NCI-H1694 (cell line): ENCODE data around the gene MMRN2.
"Not testable (repeated sequence)": the region's sequence is repeated elsewhere in the genome, so short reads cannot be mapped to it uniquely, and the experiment has no call there.

Experiments
- DNase-seq: peaks from one replicate; lab custom pipeline; 2025; lab: John Stamatoyannopoulos, UW

MMRN2 gene

GRCh38 chr10:86957471-86958115 is at the start of gene MMRN2:
Gene MMRN2 (minus strand): TSS chr10:86957615. CDS start chr10:86957541, 74 bp downstream.
- no peak for DNase-seq

DNA sequence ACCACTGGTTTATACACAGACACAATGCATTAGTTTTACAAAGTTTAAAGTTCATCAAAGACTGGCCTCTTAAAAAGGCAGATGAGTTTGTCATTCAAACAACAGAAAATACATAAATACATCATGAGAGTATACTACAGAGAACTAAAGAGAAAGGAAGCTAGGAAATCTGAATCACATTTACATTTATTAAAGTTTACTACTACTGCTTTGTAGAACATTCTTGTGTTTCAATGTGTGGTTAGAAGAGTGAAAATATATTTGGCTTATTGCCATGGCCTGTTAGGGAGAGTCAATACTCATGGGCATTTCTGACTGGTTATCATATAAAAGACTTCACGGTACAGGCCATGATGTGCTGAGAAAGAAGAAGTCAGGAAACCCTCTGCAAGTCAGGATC is 49.7 kb upstream of the MMRN2 start:
- DNase-seq = not testable (repeated sequence)

- DNase-seq = no peak
These were observed 43.1 kb upstream of the MMRN2 start for GRCh38 chr10:87000491-87000890.

- not testable (repeated sequence) for DNase-seq
These were observed 42.5 kb upstream of the MMRN2 start for GRCh38 chr10:86999802-87000403.

DNA sequence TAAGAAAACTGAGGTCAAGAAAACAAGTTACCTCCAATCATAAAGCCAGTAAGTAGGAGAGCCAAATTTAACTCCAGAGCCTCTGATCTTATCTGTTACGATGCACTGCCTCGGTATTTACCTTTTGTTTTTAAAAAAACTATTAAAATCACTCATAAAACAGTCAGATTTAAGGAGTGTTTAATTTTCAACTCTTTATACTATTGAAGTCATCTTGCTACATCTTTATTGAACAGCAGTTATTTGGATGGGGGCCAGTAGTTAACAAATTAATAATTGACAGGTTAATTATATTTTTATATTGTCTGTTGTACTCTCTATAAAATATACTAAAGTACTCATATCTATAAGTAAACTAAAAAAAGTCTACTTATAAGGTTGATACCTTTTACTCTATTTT is 35.5 kb upstream of the MMRN2 start:
- no peak for DNase-seq

DNA sequence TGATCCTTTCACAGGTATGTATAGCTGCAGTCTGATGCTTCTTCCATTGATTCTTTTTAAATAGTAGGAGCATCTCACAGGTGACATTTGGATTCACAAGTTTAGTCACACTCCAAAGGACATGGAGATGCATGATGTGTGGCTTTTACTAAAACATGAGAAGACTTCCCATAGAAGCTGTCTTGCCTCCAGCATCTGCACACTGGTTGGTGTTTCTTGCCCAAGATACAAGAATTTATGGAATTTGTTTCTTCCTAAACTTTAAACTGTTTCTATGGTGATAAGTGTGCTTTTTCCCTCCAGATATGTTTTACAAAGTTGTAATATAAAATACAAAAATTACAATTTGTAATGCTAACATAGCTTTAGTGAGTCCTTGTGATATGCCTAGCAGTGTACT is 35.0 kb upstream of the MMRN2 start:
- no peak for DNase-seq

DNA sequence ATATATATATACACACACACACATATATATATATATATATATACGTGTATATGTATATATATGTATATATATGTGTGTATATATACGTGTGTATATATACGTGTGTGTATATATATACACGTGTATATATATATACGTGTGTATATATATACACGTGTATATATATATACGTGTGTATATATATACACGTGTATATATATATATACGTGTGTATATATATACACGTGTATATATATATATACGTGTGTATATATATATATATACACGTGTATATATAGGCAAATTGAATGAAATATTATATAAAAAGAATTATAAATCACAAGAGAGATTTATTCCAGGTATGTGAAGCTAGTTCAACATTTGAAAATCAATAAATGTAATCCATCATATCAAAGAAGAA is 33.9 kb upstream of the MMRN2 start:
- not testable (repeated sequence) for DNase-seq

- no peak for DNase-seq
These were observed 31.1 kb upstream of the MMRN2 start for GRCh38 chr10:86988520-86988919.

- not testable (repeated sequence) for DNase-seq
These were observed 27.1 kb upstream of the MMRN2 start for GRCh38 chr10:86984498-86984897.

GRCh38 chr10:86981716-86982115 is 24.3 kb upstream of the MMRN2 start:
- no peak for DNase-seq

- not testable (repeated sequence) for DNase-seq
These were observed 23.6 kb upstream of the MMRN2 start for GRCh38 chr10:86981020-86981419.

GRCh38 chr10:86979977-86980448 is 22.6 kb upstream of the MMRN2 start:
- DNase-seq = no peak

DNA sequence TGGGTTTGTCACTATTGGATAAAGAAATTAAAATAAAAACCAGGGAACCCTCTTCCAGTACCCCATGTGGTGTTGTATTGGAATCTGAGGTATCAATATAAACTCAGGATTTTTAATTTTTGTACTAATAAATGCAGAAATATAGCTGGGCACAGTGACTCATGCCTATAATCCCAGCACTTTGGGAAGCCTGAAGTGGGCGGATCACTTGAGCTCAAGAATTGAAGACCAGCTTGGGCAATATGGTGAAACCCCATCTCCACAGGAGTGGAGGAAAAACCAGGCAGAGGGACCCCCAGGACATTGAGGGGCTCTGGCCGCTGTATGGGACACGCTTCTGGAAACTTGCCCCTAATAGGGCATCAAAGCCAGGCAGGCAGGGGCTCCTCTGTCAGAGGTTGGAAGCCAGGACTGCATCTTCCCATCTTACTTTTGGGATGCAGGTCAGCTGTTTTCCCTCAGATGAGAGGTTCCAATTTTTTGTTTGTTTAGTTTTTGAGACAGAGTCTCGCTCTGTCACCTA is 21.9 kb upstream of the MMRN2 start:
- DNase-seq = no peak

DNA sequence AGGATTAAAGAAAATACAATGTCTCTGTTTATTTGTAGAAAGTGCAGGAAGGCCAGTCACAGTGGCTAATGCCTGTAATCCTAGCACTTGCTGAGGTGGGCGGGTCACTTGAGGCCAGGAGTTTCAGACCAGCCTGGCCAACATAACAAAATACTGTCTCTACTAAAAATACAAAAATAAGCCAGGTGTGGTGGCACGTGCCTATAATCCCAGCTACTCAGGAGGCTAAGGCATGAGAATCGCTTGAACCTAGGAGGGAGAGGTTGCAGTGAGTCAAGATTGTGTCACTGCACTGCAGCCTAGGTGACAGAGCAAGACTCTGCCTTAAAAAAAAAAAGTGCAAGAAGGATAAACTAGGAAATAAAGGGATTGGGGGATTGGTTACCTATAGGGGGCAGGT is 21.0 kb upstream of the MMRN2 start:
- not testable (repeated sequence) for DNase-seq

- DNase-seq = no peak
These were observed 19.1 kb upstream of the MMRN2 start for GRCh38 chr10:86976362-86977056.

GRCh38 chr10:86974484-86974883 is 17.1 kb upstream of the MMRN2 start:
- DNase-seq = no peak

GRCh38 chr10:86972613-86973380 is 15.4 kb upstream of the MMRN2 start:
- no peak for DNase-seq

- DNase-seq = no peak
These were observed 14.0 kb upstream of the MMRN2 start for GRCh38 chr10:86971232-86971991.

- DNase-seq = no peak
These were observed 13.5 kb upstream of the MMRN2 start for GRCh38 chr10:86970982-86971231.

DNA sequence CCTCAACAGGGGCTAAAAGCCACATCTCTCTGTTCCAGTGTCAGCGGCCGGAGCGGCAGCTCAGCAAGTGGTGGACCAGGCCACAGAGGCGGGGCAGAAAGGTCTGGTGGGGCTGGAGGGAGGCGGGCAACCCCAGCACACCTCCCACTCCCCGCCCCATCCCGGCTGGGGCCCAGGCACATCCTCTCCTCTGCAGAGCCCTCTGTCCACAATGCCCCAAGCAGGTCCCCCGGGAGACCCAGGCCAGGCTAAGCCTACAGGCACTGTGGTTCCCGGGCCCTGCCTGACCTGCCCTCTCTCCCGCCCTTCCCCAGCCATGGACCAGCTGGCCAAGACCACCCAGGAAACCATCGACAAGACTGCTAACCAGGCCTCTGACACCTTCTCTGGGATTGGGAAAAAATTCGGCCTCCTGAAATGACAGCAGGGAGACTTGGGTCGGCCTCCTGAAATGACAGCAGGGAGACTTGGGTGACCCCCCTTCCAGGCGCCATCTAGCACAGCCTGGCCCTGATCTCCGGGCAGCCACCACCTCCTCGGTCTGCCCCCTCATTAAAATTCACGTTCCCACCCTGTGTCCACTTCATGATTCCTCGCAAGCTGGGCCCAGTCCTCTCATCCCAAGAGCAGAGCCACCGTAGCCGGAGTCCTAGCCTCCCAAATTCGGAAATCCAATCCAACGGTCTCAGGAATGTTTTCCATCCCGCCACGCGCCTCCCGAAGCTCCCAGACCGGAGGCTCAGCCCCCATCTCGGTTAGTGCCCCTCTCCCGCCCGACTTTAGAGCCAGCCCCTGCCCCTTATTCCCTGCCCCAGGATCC is 13.0 kb upstream of the MMRN2 start:
- no peak for DNase-seq
